Choroid plexus epithelial cell (primary cell): ENCODE results near the gene EMC9.
"Not testable (repeated sequence)": the region's sequence is repeated elsewhere in the genome, so short reads cannot be mapped to it uniquely, and the experiment has no call there.

Source experiments
- DNase-seq: peaks from one replicate; pipeline ENCODE4 v3.0.0-alpha.2; 2010; ENCODE audit warnings: low read depth
- H3K4me3 ChIP-seq: 2 replicates; pipeline ENCODE4 v1.5.1; 2011; ENCODE audit warnings: low read depth, mild to moderate bottlenecking, control low read depth, low read length, moderate library complexity
- TF ChIP-seq, protein P1 (sequence below): conservative IDR thresholded peaks from 2 replicates; pipeline ENCODE4 v1.5.1; 2011; ENCODE audit warnings: low read depth, mild to moderate bottlenecking, control low read depth, inconsistent platforms, low read length, moderate library complexity

Gene EMC9

DNA sequence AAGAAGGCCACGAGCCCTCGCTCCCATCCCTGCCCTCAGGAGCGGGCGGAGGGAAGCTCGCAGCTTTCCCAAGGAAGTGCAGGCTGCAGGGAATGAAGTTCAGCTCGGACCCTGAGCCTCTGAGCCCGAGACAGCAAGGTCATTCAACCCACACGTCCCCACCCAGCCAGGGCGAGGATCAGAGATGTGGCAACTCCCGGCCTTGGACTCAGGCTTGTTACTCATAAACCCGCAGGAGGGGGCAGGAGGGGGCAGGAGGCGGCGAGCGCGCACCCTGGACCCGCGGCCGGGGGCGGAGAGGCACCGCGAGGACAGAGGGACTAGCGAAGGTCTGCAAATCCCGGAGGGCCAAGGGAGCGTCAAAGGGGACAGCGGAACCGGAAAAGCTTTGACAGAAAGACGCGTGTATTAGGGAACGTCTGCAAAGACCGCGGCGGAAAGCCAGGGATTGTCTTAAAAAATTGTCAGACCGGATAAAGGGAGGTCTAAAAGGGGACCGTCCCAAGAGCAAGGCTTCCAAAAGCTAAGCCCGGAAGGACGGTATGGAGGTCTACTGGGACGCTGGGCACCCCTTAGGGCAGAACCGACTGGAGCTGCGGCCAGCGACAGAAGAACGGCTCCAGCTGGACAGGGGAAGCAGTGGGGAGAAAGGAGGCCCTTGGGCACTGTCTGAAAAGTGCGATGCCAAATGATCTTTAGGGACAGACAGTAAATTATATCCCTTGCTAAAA lies 27.4 kb downstream of the EMC9 start:
- peak overlapping the region; percentile 85 for H3K4me3 ChIP-seq
- TF ChIP-seq, protein P1, sequence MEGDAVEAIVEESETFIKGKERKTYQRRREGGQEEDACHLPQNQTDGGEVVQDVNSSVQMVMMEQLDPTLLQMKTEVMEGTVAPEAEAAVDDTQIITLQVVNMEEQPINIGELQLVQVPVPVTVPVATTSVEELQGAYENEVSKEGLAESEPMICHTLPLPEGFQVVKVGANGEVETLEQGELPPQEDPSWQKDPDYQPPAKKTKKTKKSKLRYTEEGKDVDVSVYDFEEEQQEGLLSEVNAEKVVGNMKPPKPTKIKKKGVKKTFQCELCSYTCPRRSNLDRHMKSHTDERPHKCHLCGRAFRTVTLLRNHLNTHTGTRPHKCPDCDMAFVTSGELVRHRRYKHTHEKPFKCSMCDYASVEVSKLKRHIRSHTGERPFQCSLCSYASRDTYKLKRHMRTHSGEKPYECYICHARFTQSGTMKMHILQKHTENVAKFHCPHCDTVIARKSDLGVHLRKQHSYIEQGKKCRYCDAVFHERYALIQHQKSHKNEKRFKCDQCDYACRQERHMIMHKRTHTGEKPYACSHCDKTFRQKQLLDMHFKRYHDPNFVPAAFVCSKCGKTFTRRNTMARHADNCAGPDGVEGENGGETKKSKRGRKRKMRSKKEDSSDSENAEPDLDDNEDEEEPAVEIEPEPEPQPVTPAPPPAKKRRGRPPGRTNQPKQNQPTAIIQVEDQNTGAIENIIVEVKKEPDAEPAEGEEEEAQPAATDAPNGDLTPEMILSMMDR: no peak
- DNase-seq: peak; percentile 82

DNA sequence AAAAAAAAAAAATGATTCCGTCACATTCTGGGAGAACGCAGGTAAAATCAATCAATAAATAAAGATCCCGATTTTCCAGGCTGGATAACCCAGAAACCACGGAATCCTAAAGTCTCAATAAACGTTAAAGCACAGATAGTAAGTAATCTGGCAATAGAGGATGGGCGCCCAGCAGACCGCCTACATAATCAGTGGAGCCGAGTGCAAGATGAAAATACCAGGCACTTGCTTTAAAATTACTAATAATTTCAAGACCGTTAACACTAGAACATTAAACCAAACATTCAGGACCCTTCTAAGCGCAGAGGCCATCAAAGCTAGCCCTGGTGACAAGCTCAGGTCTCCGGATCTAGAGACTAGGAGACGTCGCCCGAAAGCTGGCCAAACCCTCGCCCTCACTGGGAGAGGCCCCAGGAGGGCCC lies 28.0 kb downstream of the EMC9 start:
- peak overlapping the region; percentile 85 for H3K4me3 ChIP-seq
- DNase-seq: no peak
- TF ChIP-seq, protein P1: no peak

DNA sequence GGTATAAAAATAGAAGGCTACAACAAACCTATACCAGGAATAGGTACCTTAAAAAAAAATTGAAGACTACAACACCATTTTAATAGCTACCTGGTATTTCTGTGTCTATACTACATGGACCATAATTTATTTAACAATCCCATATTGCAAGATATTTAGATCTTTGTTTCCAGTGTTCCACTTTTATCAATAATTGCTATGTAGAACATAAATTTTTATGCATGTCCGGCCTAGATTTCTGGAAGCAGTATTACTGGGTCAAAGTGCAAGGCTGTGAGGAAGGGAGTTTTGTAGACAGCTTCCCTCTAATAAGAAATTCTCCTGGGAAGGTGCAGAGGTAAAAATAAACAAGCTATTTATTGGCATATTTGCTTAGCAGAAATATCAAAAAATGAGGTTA lies 30.9 kb downstream of the EMC9 start:
- no peak for DNase-seq
- TF ChIP-seq, protein P1: no peak
- H3K4me3 ChIP-seq: no peak overlapping the region

DNA sequence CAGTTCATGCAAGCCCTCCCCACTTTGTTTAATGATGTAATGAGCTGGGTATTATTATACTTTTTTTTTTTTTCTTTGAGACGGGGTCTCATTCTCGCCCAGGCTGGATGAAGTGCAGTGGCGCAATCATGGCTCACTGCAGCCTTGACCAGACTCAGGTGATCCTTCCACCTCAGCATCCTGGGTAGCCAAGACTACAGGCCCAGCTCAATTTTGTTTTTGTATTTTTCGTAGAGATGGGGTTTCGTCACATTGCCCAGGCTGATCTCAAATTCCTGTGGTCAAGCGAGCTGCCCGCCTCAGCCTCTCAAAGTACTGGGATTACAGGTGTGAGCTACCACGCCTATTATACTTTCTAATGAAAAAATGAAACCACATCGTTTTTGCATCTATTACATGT lies 31.3 kb downstream of the EMC9 start:
- TF ChIP-seq, protein P1: no peak
- no peak for DNase-seq
- no peak overlapping the region for H3K4me3 ChIP-seq

DNA sequence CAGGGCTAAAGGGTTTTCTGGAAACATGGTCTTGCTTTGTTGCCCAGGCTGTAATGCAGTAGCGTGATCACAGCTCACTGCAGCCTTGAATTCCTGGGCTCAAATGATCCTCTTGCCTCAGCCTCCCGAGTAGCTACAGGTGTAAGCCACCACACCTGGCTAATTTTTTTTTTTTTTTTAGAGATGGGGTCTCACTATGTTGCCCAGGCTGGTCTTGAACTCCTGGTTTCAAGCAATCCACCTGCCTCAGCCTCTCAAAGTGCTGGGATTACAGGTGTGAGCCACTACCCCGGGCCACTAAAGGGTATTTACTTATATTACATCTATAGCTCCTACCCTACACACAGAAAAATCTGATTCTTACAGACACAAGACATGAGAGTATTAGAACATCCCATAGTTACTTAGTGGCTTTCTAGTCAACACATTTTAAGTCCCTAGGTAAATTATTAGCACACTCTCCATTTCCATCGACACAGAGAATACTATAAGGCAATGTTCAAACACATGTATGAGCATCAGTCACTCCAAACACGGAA lies 33.0 kb downstream of the EMC9 start:
- DNase-seq: no peak
- TF ChIP-seq, protein P1: no peak
- no peak overlapping the region for H3K4me3 ChIP-seq

DNA sequence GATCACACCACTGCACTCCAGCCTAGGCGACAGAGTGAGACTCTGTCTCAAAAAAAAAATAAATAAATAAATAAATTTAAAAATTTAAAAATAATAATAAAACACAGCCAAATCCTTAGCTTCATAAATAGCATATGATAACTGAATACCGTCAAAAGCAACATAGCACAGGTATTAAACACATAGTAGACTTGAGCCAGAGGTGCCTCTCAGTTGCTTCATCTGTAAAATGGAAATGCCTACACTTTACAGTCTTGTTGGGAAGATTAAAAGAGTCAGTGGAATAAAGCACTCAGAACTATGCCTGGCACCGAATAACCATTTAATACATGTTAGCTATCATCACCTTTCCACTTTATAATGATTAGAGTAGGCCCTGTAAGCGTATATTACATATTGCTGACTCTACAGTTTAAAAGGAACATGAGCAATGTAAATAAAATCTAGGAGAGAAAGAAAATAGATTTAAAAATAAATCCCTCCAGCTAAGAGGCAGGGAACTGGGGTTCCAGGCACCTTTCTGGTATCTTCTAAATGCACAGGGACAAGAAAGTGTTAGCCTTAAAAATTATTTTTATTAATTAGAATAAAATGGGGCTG lies 34.6 kb downstream of the EMC9 start:
- TF ChIP-seq, protein P1: no peak
- DNase-seq: no peak
- no peak overlapping the region for H3K4me3 ChIP-seq

DNA sequence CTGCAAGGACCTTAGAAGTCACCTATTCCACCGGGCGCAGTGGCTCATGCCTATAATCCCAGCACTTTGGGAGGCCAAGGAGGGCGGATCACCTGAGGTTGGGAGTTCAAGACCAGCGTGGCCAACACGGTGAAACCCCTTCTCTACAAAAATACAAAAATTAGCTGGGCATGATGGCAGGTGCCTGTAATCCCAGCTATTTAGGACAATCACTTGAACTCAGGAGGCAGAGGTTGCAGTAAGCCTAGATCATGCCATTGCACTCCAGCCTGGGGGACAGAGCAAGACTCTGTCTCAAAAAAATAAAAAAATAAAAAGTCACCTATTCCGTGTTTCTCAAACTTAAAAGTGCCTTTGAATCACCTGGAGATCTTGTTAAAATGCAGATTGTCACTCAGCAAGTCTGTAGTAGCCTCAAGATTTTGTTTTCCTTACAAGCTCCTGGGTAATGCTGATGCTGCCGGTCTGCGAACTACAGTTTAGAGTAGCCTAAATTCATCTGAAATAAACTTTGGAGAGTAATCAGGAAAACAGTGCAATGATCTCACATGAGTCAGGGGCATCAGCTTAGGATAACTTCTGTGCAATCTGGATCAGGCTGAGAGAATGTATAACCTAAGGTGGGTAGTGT lies 35.7 kb downstream of the EMC9 start:
- DNase-seq: not testable (repeated sequence)

More for the DNA sequence above, 35.7 kb downstream of the EMC9 start:
- not testable (repeated sequence) for H3K4me3 ChIP-seq
